KMS-11 (cell line): ENCODE results near the gene CEP78.

Experiments
- H2AFZ ChIP-seq: fragments of 200-600 bp; sonication (generic); 2 replicates; pipeline ENCODE4 v1.6.1; 2016; ENCODE audit warnings: antibody characterized with exemption, mixed run types, low read depth
- H3K27ac ChIP-seq: fragments of 200-600 bp; sonication (generic); 2 replicates; pipeline ENCODE4 v1.6.1; 2016; ENCODE audit warnings: mild to moderate bottlenecking, mixed run types
- H3K27me3 ChIP-seq: fragments of 200-600 bp; sonication (generic); 2 replicates; pipeline ENCODE4 v1.6.1; 2017; ENCODE audit warnings: mild to moderate bottlenecking, low read depth, mixed run types, moderate library complexity; ENCODE audit not compliant: insufficient read depth
- H3K36me3 ChIP-seq: fragments of 200-600 bp; sonication (generic); 2 replicates; pipeline ENCODE4 v1.6.1; 2017; ENCODE audit warnings: mild to moderate bottlenecking, mixed run types; ENCODE audit not compliant: insufficient read depth
- H3K4me1 ChIP-seq: fragments of 200-600 bp; sonication (generic); 2 replicates; pipeline ENCODE4 v1.6.1; 2016; ENCODE audit warnings: mild to moderate bottlenecking, low read depth, mixed run types; ENCODE audit not compliant: poor library complexity, severe bottlenecking
- H3K4me2 ChIP-seq: fragments of 200-600 bp; sonication (generic); 2 replicates; pipeline ENCODE4 v1.7.0; 2016; ENCODE audit warnings: mild to moderate bottlenecking, mixed run types
- H3K4me3 ChIP-seq: fragments of 200-600 bp; sonication (generic); IDR thresholded peaks from 2 replicates; pipeline ENCODE4 v1.6.1; 2017; ENCODE audit warnings: low read depth, low read length, mixed read lengths; ENCODE audit not compliant: insufficient read depth
- H3K79me2 ChIP-seq: fragments of 200-600 bp; sonication (generic); 2 replicates; pipeline ENCODE4 v1.6.1; 2016; ENCODE audit warnings: low read depth, mixed run types; ENCODE audit not compliant: insufficient read depth
- H3K9ac ChIP-seq: fragments of 200-600 bp; sonication (generic); 2 replicates; pipeline ENCODE4 v1.6.1; 2016; ENCODE audit warnings: mild to moderate bottlenecking, mixed run types
- H4K20me1 ChIP-seq: fragments of 200-600 bp; sonication (generic); 2 replicates; pipeline ENCODE4 v1.6.1; 2016; ENCODE audit warnings: mild to moderate bottlenecking, mixed run types; ENCODE audit not compliant: insufficient read depth
- CTCF ChIP-seq: fragments of 200-600 bp; sonication (generic); conservative IDR thresholded peaks from 2 replicates; pipeline ENCODE4 v1.6.1; 2017; ENCODE audit warnings: low read depth, mild to moderate bottlenecking, antibody characterized with exemption, low read length, moderate library complexity, mixed read lengths

The CEP78 gene

GRCh38 chr9:78207901-78208300 is 28.0 kb upstream of the CEP78 start:
- H3K4me2 ChIP-seq, result no peak overlapping the region
- no peaks in the 10 kb centered on the region for H3K36me3 ChIP-seq
- no peak for TF ChIP-seq CTCF
- no peak overlapping the region for H3K9ac ChIP-seq
- H3K79me2 ChIP-seq, result no peaks in the 10 kb centered on the region
- no peaks in the 10 kb centered on the region for H4K20me1 ChIP-seq
- no peak overlapping the region for H3K4me3 ChIP-seq
- no peak overlapping the region for H3K27ac ChIP-seq
- no peak overlapping the region for H2AFZ ChIP-seq
- no peaks in the 10 kb centered on the region for H3K27me3 ChIP-seq
- H3K4me1 ChIP-seq, result no peaks in the 10 kb centered on the region

GRCh38 chr9:78209127-78209526 is 26.7 kb upstream of the CEP78 start:
- Histone ChIP-seq H3K4me2 (no peak overlapping the region), H3K9ac (no peak overlapping the region)

GRCh38 chr9:78210841-78211301 is 25.0 kb upstream of the CEP78 start:
- no peak overlapping the region for H3K4me2 ChIP-seq
- no peak overlapping the region for H3K4me3 ChIP-seq
- no peak overlapping the region for H2AFZ ChIP-seq
- no peak overlapping the region for H3K27ac ChIP-seq
- H3K4me1 ChIP-seq, result peaks cover 4% of the 10 kb centered on the region
- TF ChIP-seq CTCF, result no peak
- H3K9ac ChIP-seq, result no peak overlapping the region
- H3K27me3 ChIP-seq, result no peaks in the 10 kb centered on the region
- no peaks in the 10 kb centered on the region for H3K79me2 ChIP-seq
- no peaks in the 10 kb centered on the region for H4K20me1 ChIP-seq
- no peaks in the 10 kb centered on the region for H3K36me3 ChIP-seq

More at GRCh38 chr9:78209127-78209526, 26.7 kb upstream of the CEP78 start:
- Histone ChIP-seq H3K4me1 (no peaks in the 10 kb centered on the region), H3K36me3 (no peaks in the 10 kb centered on the region), H2AFZ (no peak overlapping the region), H3K4me3 (no peak overlapping the region), H3K27me3 (no peaks in the 10 kb centered on the region), H3K79me2 (no peaks in the 10 kb centered on the region), H3K27ac (no peak overlapping the region), H4K20me1 (no peaks in the 10 kb centered on the region)
- TF ChIP-seq CTCF, result no peak

- Histone ChIP-seq H3K27ac (no peak overlapping the region), H3K79me2 (no peaks in the 10 kb centered on the region), H3K4me3 (no peak overlapping the region), H3K4me1 (peaks cover 9% of the 10 kb centered on the region), H2AFZ (no peak overlapping the region), H3K9ac (no peak overlapping the region), H3K4me2 (no peak overlapping the region), H3K27me3 (no peaks in the 10 kb centered on the region), H4K20me1 (no peaks in the 10 kb centered on the region), H3K36me3 (no peaks in the 10 kb centered on the region)
- no peak for TF ChIP-seq CTCF
These were observed 23.0 kb upstream of the CEP78 start for GRCh38 chr9:78212868-78213267.

- Histone ChIP-seq H3K4me2 (no peak overlapping the region), H3K9ac (no peak overlapping the region), H3K27me3 (no peaks in the 10 kb centered on the region), H3K79me2 (no peaks in the 10 kb centered on the region), H2AFZ (no peak overlapping the region), H3K36me3 (no peaks in the 10 kb centered on the region), H3K4me1 (peaks cover 9% of the 10 kb centered on the region), H4K20me1 (no peaks in the 10 kb centered on the region), H3K4me3 (no peak overlapping the region), H3K27ac (no peak overlapping the region)
- no peak for TF ChIP-seq CTCF
These were observed 22.2 kb upstream of the CEP78 start for GRCh38 chr9:78213712-78214111.
